WERI-Rb-1 (cell line): ENCODE data around the gene CPSF7.

Experiments used
- DNase-seq: peaks from one replicate; pipeline ENCODE4 v3.0.0-alpha.2; 2020
- H3K27ac ChIP-seq: fragments of 250-450 bp; sonication (Bioruptor Pico); 2 replicates; pipeline ENCODE4 v1.5.1; 2020; ENCODE audit warnings: mild to moderate bottlenecking, moderate library complexity
- H3K27me3 ChIP-seq: fragments of 250-450 bp; sonication (Bioruptor Pico); 2 replicates; pipeline ENCODE4 v1.5.1; 2021; ENCODE audit warnings: mild to moderate bottlenecking, low read depth, moderate library complexity; ENCODE audit not compliant: insufficient read depth, severe bottlenecking
- H3K36me3 ChIP-seq: fragments of 250-450 bp; sonication (Bioruptor Pico); 2 replicates; pipeline ENCODE4 v1.5.1; 2020; ENCODE audit warnings: mild to moderate bottlenecking, moderate library complexity
- H3K4me3 ChIP-seq: 2 replicates; pipeline ENCODE4 v1.5.1; 2011; ENCODE audit warnings: low read depth, mild to moderate bottlenecking, control low read depth, low read length
- H3K9me3 ChIP-seq: fragments of 250-450 bp; sonication (Bioruptor Pico); 2 replicates; pipeline ENCODE4 v1.5.1; 2021; ENCODE audit warnings: mild to moderate bottlenecking, moderate library complexity; ENCODE audit not compliant: severe bottlenecking
- TF ChIP-seq, protein P1 (sequence below): IDR thresholded peaks from 2 replicates; pipeline ENCODE4 v1.5.1; 2011; ENCODE audit warnings: low read depth, mild to moderate bottlenecking, control low read depth, inconsistent platforms, low read length

CPSF7 gene

GRCh38 chr11:61415381-61415780 lies 14.4 kb downstream of the CPSF7 start:
- DNase-seq: no peak
- Histone ChIP-seq H3K27ac (no peak overlapping the region), H3K27me3 (no peaks in the 10 kb centered on the region), H3K9me3 (no peaks in the 10 kb centered on the region), H3K36me3 (peaks cover 97% of the 10 kb centered on the region), H3K4me3 (no peak overlapping the region)
- TF ChIP-seq, protein P1, sequence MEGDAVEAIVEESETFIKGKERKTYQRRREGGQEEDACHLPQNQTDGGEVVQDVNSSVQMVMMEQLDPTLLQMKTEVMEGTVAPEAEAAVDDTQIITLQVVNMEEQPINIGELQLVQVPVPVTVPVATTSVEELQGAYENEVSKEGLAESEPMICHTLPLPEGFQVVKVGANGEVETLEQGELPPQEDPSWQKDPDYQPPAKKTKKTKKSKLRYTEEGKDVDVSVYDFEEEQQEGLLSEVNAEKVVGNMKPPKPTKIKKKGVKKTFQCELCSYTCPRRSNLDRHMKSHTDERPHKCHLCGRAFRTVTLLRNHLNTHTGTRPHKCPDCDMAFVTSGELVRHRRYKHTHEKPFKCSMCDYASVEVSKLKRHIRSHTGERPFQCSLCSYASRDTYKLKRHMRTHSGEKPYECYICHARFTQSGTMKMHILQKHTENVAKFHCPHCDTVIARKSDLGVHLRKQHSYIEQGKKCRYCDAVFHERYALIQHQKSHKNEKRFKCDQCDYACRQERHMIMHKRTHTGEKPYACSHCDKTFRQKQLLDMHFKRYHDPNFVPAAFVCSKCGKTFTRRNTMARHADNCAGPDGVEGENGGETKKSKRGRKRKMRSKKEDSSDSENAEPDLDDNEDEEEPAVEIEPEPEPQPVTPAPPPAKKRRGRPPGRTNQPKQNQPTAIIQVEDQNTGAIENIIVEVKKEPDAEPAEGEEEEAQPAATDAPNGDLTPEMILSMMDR: no peak

GRCh38 chr11:61414547-61414946 lies 15.2 kb downstream of the CPSF7 start:
- TF ChIP-seq, protein P1: no peak
- H3K36me3 ChIP-seq: peaks cover 97% of the 10 kb centered on the region
- H3K9me3 ChIP-seq: no peaks in the 10 kb centered on the region
- no peak overlapping the region for H3K4me3 ChIP-seq
- no peaks in the 10 kb centered on the region for H3K27me3 ChIP-seq
- H3K27ac ChIP-seq: no peak overlapping the region
- DNase-seq: no peak

DNA sequence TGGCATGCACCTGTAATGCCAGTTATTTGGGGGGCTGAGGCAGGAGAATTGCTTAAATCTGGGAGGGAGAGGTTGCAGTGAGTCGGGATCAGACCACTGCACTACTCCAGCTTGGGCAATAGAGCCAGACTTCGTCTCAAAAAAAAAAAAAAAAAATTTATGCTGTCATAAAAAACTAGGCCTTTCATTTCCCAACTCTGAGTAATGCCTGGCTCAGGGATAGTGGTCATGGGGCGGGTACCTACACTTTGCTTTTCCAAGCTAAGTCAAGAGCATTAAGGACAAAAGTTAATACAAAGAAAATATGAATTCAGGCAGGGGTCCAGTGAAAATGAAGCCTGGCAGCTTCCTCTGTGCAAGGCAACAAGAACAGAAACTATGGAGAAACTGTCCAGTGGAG lies 16.3 kb downstream of the CPSF7 start:
- H3K27me3 ChIP-seq: no peaks in the 10 kb centered on the region
- no peak overlapping the region for H3K4me3 ChIP-seq
- TF ChIP-seq, protein P1: no peak
- no peaks in the 10 kb centered on the region for H3K9me3 ChIP-seq
- no peak overlapping the region for H3K27ac ChIP-seq
- peaks cover 97% of the 10 kb centered on the region for H3K36me3 ChIP-seq
- DNase-seq: no peak

GRCh38 chr11:61411589-61411988 lies 18.2 kb downstream of the CPSF7 start:
- DNase-seq: no peak
- no peaks in the 10 kb centered on the region for H3K27me3 ChIP-seq
- H3K4me3 ChIP-seq: no peak overlapping the region
- H3K9me3 ChIP-seq: no peaks in the 10 kb centered on the region
- peaks cover 97% of the 10 kb centered on the region for H3K36me3 ChIP-seq
- TF ChIP-seq, protein P1: no peak
- H3K27ac ChIP-seq: no peak overlapping the region

DNA sequence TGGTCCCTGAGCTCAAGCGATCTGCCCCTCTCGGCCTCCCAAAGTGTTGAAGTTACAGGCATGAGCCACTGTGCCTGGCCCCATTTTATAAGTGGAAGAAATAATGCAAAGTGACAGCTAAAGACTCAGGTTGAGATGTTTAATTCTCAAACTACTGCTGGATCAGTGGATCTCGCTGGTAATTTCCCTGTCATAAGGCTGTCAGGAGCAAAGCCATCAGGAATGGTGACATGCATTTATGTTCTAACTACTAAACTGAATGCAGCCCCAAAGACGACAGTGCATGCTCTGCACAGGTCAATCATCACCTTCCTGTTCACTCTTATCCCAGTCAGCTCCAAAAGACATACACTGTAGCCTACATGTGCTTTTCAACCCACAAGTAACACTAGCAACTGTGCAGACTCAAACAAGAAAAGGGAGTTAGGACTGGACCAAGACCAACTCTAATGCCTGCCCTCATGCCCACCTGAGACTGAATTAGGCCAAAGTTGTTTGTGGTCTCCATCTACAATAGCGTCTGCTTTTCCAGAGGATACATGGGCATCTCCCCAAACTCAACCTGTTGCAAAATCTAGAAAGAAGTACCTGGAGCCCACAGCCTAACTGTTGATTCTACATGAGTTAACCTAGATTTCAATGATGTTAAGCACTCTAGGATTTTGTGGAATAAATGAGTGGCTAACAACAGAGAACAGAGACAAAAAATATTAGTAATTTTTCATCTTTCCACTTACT lies 22.6 kb downstream of the CPSF7 start:
- Histone ChIP-seq H3K27me3 (no peaks in the 10 kb centered on the region), H3K36me3 (peaks cover 93% of the 10 kb centered on the region), H3K27ac (no peak overlapping the region), H3K4me3 (no peak overlapping the region), H3K9me3 (no peaks in the 10 kb centered on the region)
- TF ChIP-seq, protein P1: no peak
- DNase-seq: no peak

DNA sequence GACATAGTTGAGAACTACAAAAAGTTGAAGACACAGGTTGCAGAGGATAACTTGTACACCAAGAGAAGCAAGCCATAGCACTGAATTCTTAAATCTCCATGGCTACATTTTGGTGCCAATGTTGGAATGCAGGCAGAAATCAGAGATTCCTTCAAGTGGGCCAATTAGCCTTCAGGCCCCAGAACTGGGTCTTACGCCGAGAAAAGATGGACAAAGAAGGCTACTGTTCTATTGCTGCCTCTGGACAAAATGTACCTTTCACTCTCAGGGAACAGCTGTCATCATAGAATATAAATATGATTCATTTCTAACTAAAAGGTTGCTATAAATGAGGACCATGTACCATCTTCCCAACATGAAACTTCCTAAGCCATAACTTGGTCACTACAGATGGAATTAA lies 23.7 kb downstream of the CPSF7 start:
- TF ChIP-seq, protein P1: no peak
- no peak for DNase-seq
- no peaks in the 10 kb centered on the region for H3K9me3 ChIP-seq
- no peak overlapping the region for H3K4me3 ChIP-seq
- no peak overlapping the region for H3K27ac ChIP-seq
- H3K36me3 ChIP-seq: peaks cover 90% of the 10 kb centered on the region
- no peaks in the 10 kb centered on the region for H3K27me3 ChIP-seq
